GM12892 (cell line): Measurements from ENCODE around the gene GUCA1C.

Experiments used
- POLR2A ChIP-seq: IDR thresholded peaks from 2 replicates; pipeline ENCODE4 v1.6.1; 2011; ENCODE audit warnings: low read depth, low read length, control low read depth
- TAF1 ChIP-seq: IDR thresholded peaks from 2 replicates; pipeline ENCODE4 v1.6.1; 2011; ENCODE audit warnings: low read depth, mild to moderate bottlenecking, control low read depth, low read length, borderline replicate concordance

- no peak for TF ChIP-seq POLR2A
- TF ChIP-seq TAF1 = no peak
These were observed 469 bp downstream of the GUCA1C start for GRCh38 chr3:108953210-108953609.
